HCT116 (cell line): ENCODE measurements around the gene SGCA. TPM values are rescaled to one million over a fixed set of nuclear protein-coding genes. Genes with fewer than 3 reads are reported as not detected.

Experiments used
- ATAC-seq: fragments of 200-7000 bp; cut with Tn5 transposase; 2 replicates; pipeline ENCODE4 v1.9.1; 2020; ENCODE audit warnings: mild to moderate bottlenecking, moderate library complexity
- BruUV-seq: library from RNA; stranded (reverse); fragments of 400-500 nt; replicated peaks from 2 replicates; lab custom pipeline; 2021; lab: Mats Ljungman, UMichigan
- CTCF ChIA-PET: fragments of 300-600 bp; sonication (Branson Sonifier 250); formaldehyde crosslinking; loops from one replicate; lab custom pipeline; 2021; ENCODE audit warnings: antibody characterized with exemption; lab: Charles Lee
- POLR2A ChIA-PET: fragments of 300-600, 350-600 bp; sonication (Branson Sonifier 250); formaldehyde crosslinking; loops from one replicate; lab custom pipeline; 2021; ENCODE audit warnings: antibody characterized with exemption; lab: Charles Lee
- RAD21 ChIA-PET, 2 experiments: fragments of 300-600 bp; sonication (Branson Sonifier 250); formaldehyde crosslinking; loops; one replicate each; lab custom pipeline; 2023; ENCODE audit warnings: low total read pairs in 2 of 2; ENCODE audit not compliant: uncharacterized antibody in 2 of 2, unreplicated experiment in 2 of 2, low non-redundant PET in 1 of 2; lab: Charles Lee
- DNase-seq: peaks from one replicate; pipeline ENCODE4 v3.0.0-alpha.2; 2010; ENCODE audit warnings: low read depth, low spot score
- H2AFZ ChIP-seq: fragments of 200-600 bp; shearing (Covaris generic), sonication (generic); 2 replicates; pipeline ENCODE4 v1.6.1; 2017; ENCODE audit warnings: low read depth, mixed run types, mixed read lengths, antibody characterized with exemption, low read length; ENCODE audit not compliant: poor library complexity, severe bottlenecking
- H3K27ac ChIP-seq: 2 replicates; pipeline ENCODE4 v1.5.1; 2012; ENCODE audit warnings: low read depth, low read length
- H3K27me3 ChIP-seq: fragments of 200-600 bp; sonication (generic); 2 replicates; pipeline ENCODE4 v1.6.1; 2016; ENCODE audit warnings: mixed run types, low read length, mixed read lengths; ENCODE audit not compliant: insufficient read depth
- H3K36me3 ChIP-seq, 2 experiments: fragments of 200-500 bp in 1 of 2; fragments of 200-600 bp in 1 of 2; sonication (Bioruptor generic) in 1 of 2; sonication (generic) in 1 of 2; 2 replicates each; pipeline versions ENCODE4 v1.5.1 to v1.6.1; 2014 to 2016; ENCODE audit warnings: low read length in 2 of 2, inconsistent platforms in 1 of 2, mixed read lengths in 1 of 2, mixed run types in 1 of 2; ENCODE audit not compliant: insufficient read depth in 2 of 2, control insufficient read depth in 1 of 2
- H3K4me1 ChIP-seq, 2 experiments: fragments of 200-600 bp in 1 of 2; sonication (generic) in 1 of 2; 2 replicates each; pipeline versions ENCODE4 v1.5.1 to v1.6.1; 2012 to 2017; ENCODE audit warnings: low read length in 2 of 2, inconsistent platforms in 1 of 2, mild to moderate bottlenecking in 1 of 2, mixed read lengths in 1 of 2, mixed run types in 1 of 2, moderate library complexity in 1 of 2; ENCODE audit not compliant: insufficient read depth in 2 of 2, control insufficient read depth in 1 of 2
- H3K4me2 ChIP-seq: fragments of 200-600 bp; sonication (generic); 2 replicates; pipeline ENCODE4 v1.6.1; 2017; ENCODE audit warnings: mixed run types, low read length, mixed read lengths
- H3K4me3 ChIP-seq, 2 experiments: fragments of 200-600 bp in 1 of 2; sonication (generic) in 1 of 2; replicated peaks in 1 of 2; 2 replicates each; pipeline ENCODE4 v1.5.1; 2011 to 2016; ENCODE audit warnings: low read length in 2 of 2, control low read depth in 1 of 2, low read depth in 1 of 2, mild to moderate bottlenecking in 1 of 2, mixed read lengths in 1 of 2, mixed run types in 1 of 2
- H3K79me2 ChIP-seq: fragments of 200-600 bp; sonication (generic); 2 replicates; pipeline ENCODE4 v1.6.1; 2017; ENCODE audit warnings: mild to moderate bottlenecking, mixed run types, low read length, moderate library complexity, mixed read lengths; ENCODE audit not compliant: insufficient read depth
- H3K9ac ChIP-seq: fragments of 200-600 bp; sonication (generic); 2 replicates; pipeline ENCODE4 v1.6.1; 2016; ENCODE audit warnings: low read length, mixed read lengths
- H3K9me2 ChIP-seq: fragments of 200-600 bp; sonication (generic), shearing (Covaris generic); 2 replicates; pipeline ENCODE4 v1.6.1; 2017; ENCODE audit warnings: mixed run types, mild to moderate bottlenecking, moderate library complexity; ENCODE audit not compliant: insufficient read depth
- H3K9me3 ChIP-seq, 2 experiments: fragments of 200-500 bp in 1 of 2; fragments of 200-600 bp in 1 of 2; sonication (Bioruptor generic) in 1 of 2; sonication (generic) in 1 of 2; 2 replicates each; pipeline ENCODE4 v1.6.1; 2014 to 2017; ENCODE audit warnings: low read length in 2 of 2, mixed read lengths in 2 of 2, inconsistent platforms in 1 of 2, low read depth in 1 of 2, mild to moderate bottlenecking in 1 of 2, mixed run types in 1 of 2, moderate library complexity in 1 of 2; ENCODE audit not compliant: control insufficient read depth in 1 of 2, insufficient read depth in 1 of 2
- H4K20me1 ChIP-seq: fragments of 200-600 bp; sonication (generic), shearing (Covaris generic); 2 replicates; pipeline ENCODE4 v1.6.1; 2017; ENCODE audit warnings: mixed run types, mild to moderate bottlenecking, moderate library complexity; ENCODE audit not compliant: insufficient read depth
- CEBPB ChIP-seq: IDR thresholded peaks from 2 replicates; pipeline ENCODE4 v1.6.1; 2012; ENCODE audit warnings: low read depth
- EGR1 ChIP-seq: IDR thresholded peaks from 2 replicates; pipeline ENCODE4 v1.6.1; 2012; ENCODE audit warnings: low read depth
- ELF1 ChIP-seq: IDR thresholded peaks from 2 replicates; pipeline ENCODE4 v1.6.1; 2012; ENCODE audit warnings: low read depth, borderline replicate concordance
- EZH2 ChIP-seq: fragments of 200-600 bp; sonication (generic); IDR thresholded peaks from 2 replicates; pipeline ENCODE4 v1.6.1; 2017; ENCODE audit warnings: antibody characterized with exemption, mixed run types
- JUND ChIP-seq: IDR thresholded peaks from 2 replicates; pipeline ENCODE4 v1.6.1; 2012
- POLR2A ChIP-seq: IDR thresholded peaks from 2 replicates; pipeline ENCODE4 v1.7.0; 2011; ENCODE audit warnings: borderline replicate concordance; ENCODE audit not compliant: insufficient read depth, insufficient read length; ENCODE audit errors: extremely low read depth
- POLR2AphosphoS5 ChIP-seq: IDR thresholded peaks from 2 replicates; pipeline ENCODE4 v1.6.1; 2011; ENCODE audit warnings: mild to moderate bottlenecking, low read depth, low read length, moderate library complexity
- RAD21 ChIP-seq: IDR thresholded peaks from 2 replicates; pipeline ENCODE4 v1.6.1; 2012; ENCODE audit warnings: low read depth, mild to moderate bottlenecking
- SIN3A ChIP-seq: IDR thresholded peaks from 2 replicates; pipeline ENCODE4 v1.6.1; 2012; ENCODE audit warnings: low read depth
- SP1 ChIP-seq: IDR thresholded peaks from 2 replicates; pipeline ENCODE4 v1.6.1; 2012; ENCODE audit warnings: low read depth
- TCF7L2 ChIP-seq: IDR thresholded peaks from 2 replicates; pipeline ENCODE4 v1.7.0; 2011; ENCODE audit warnings: borderline replicate concordance, inconsistent platforms; ENCODE audit not compliant: insufficient read depth, insufficient read length; ENCODE audit errors: extremely low read depth
- ZFX ChIP-seq: fragments of 450-650 bp; IDR thresholded peaks from 2 replicates; pipeline ENCODE4 v1.6.1; 2017
- intact Hi-C: fragments of 100-400 bp; cut with micrococcal nuclease; formaldehyde crosslinking; loops from 2 replicates; pipeline ENCODE4 v1.10.0; 2022
- total RNA-seq: library from RNA; stranded (reverse); gene quantifications from one replicate; pipeline ENCODE4 v1.2.1, GENCODE V29; 2021; ENCODE audit not compliant: unreplicated experiment
- TF ChIP-seq, protein P1 (sequence below): IDR thresholded peaks from 2 replicates; pipeline ENCODE4 v1.6.1; 2011; ENCODE audit warnings: mild to moderate bottlenecking, low read length, moderate library complexity; ENCODE audit not compliant: insufficient replicate concordance; ENCODE audit errors: extremely low read depth
- TF ChIP-seq, protein P2 (sequence below), 3 experiments: fragments of 200-600 bp in 1 of 3; sonication (generic) in 1 of 3; IDR thresholded peaks in 2 of 3; conservative IDR thresholded peaks in 1 of 3; 2 replicates each; pipeline ENCODE4 v1.5.1; 2012 to 2017; ENCODE audit warnings: low read depth in 2 of 3, low read length in 2 of 3, antibody characterized with exemption in 1 of 3, borderline replicate concordance in 1 of 3, control low read depth in 1 of 3, mild to moderate bottlenecking in 1 of 3, mixed read lengths in 1 of 3, mixed run types in 1 of 3, moderate library complexity in 1 of 3; ENCODE audit not compliant: insufficient read depth in 1 of 3
- TF ChIP-seq, protein P3 (sequence below): IDR thresholded peaks from 2 replicates; pipeline ENCODE4 v1.6.1; 2012; ENCODE audit warnings: low read depth

SGCA gene
- total RNA-seq, 1 experiment from 2014 or later, result 0.37 TPM

DNA sequence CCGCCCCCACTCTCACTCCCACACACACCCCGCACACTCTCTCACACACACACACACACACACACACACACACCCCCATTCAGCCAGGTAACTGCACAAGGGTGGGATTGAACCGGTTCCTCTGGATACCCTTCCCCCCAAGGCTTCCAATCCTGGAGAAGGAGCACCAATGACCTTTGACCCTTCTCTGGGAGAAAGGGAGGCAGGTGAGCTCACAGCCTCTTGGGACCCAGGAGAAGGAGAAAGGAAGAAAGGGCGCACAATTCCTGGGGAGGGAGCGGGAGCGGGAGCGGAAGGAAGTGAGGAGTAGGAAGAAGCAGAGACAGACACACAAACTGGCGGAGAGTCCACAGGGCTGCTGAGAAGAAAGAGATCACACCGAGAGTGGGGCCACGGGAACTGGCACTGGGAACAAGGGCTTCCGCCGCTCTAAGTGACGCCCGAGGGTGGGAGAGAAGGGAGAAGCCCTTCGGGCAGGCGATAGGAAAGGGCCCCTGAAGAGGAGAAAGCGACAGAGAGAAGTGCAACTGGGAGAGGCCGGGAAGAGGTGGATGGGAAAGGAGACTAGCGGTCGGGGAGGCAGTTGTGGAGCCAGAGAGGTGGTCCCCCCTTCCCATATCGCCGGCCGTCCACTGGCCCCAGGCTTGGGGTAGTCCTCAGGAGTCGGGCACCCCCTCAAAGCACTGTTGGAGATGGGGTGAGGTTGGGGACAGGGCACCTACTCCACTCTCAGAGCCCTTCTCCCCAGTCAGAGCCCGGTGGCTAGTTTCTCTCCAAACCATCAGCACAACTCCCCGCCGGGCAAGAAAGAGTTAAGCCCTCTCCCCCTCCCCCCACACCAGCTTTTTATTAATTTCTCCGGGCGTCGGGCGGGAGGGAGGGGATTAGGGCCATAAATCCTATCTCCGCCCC is 37.1 kb upstream of the SGCA start:
- Histone ChIP-seq H3K36me3 (peaks cover under 1 to 2% of the 10 kb centered on the region in 2 experiments; a peak in 1 of 4 replicates), H3K27ac (no peak overlapping the region), H3K9ac (no peak overlapping the region), H3K79me2 (no peaks in the 10 kb centered on the region), H3K9me3 (no peaks in the 10 kb centered on the region), H2AFZ (no peak overlapping the region), H3K27me3 (no peaks in the 10 kb centered on the region), H3K9me2 (no peaks in the 10 kb centered on the region)
- ATAC-seq (no peak), DNase-seq (no peak)
- intact Hi-C loops, result no loop called here
- POLR2A ChIA-PET, result no interaction called here
- BruUV-seq, result no TSS peak
- TF ChIP-seq, protein P1, sequence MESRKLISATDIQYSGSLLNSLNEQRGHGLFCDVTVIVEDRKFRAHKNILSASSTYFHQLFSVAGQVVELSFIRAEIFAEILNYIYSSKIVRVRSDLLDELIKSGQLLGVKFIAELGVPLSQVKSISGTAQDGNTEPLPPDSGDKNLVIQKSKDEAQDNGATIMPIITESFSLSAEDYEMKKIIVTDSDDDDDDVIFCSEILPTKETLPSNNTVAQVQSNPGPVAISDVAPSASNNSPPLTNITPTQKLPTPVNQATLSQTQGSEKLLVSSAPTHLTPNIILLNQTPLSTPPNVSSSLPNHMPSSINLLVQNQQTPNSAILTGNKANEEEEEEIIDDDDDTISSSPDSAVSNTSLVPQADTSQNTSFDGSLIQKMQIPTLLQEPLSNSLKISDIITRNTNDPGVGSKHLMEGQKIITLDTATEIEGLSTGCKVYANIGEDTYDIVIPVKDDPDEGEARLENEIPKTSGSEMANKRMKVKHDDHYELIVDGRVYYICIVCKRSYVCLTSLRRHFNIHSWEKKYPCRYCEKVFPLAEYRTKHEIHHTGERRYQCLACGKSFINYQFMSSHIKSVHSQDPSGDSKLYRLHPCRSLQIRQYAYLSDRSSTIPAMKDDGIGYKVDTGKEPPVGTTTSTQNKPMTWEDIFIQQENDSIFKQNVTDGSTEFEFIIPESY, result no peak
- no peak for TF ChIP-seq EGR1
- no peak for TF ChIP-seq CEBPB
- no peak for TF ChIP-seq POLR2AphosphoS5
- no peak for TF ChIP-seq JUND
- TF ChIP-seq SIN3A, result no peak
- TF ChIP-seq POLR2A, result no peak
- TF ChIP-seq, protein P2, sequence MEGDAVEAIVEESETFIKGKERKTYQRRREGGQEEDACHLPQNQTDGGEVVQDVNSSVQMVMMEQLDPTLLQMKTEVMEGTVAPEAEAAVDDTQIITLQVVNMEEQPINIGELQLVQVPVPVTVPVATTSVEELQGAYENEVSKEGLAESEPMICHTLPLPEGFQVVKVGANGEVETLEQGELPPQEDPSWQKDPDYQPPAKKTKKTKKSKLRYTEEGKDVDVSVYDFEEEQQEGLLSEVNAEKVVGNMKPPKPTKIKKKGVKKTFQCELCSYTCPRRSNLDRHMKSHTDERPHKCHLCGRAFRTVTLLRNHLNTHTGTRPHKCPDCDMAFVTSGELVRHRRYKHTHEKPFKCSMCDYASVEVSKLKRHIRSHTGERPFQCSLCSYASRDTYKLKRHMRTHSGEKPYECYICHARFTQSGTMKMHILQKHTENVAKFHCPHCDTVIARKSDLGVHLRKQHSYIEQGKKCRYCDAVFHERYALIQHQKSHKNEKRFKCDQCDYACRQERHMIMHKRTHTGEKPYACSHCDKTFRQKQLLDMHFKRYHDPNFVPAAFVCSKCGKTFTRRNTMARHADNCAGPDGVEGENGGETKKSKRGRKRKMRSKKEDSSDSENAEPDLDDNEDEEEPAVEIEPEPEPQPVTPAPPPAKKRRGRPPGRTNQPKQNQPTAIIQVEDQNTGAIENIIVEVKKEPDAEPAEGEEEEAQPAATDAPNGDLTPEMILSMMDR (IDR thresholded peaks at IDR 0.05 in 2 of 3, conservative IDR thresholded peaks at IDR 0.05 in 1 of 3; ENCODE audit: borderline replicate concordance in 1 of 3, insufficient read depth in 1 of 3, low read depth in 2 of 3, low read length in 2 of 3), result no peak
- TF ChIP-seq ELF1, result no peak
- TF ChIP-seq, protein P3, sequence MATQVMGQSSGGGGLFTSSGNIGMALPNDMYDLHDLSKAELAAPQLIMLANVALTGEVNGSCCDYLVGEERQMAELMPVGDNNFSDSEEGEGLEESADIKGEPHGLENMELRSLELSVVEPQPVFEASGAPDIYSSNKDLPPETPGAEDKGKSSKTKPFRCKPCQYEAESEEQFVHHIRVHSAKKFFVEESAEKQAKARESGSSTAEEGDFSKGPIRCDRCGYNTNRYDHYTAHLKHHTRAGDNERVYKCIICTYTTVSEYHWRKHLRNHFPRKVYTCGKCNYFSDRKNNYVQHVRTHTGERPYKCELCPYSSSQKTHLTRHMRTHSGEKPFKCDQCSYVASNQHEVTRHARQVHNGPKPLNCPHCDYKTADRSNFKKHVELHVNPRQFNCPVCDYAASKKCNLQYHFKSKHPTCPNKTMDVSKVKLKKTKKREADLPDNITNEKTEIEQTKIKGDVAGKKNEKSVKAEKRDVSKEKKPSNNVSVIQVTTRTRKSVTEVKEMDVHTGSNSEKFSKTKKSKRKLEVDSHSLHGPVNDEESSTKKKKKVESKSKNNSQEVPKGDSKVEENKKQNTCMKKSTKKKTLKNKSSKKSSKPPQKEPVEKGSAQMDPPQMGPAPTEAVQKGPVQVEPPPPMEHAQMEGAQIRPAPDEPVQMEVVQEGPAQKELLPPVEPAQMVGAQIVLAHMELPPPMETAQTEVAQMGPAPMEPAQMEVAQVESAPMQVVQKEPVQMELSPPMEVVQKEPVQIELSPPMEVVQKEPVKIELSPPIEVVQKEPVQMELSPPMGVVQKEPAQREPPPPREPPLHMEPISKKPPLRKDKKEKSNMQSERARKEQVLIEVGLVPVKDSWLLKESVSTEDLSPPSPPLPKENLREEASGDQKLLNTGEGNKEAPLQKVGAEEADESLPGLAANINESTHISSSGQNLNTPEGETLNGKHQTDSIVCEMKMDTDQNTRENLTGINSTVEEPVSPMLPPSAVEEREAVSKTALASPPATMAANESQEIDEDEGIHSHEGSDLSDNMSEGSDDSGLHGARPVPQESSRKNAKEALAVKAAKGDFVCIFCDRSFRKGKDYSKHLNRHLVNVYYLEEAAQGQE, result no peak
- TF ChIP-seq RAD21, result no peak
- no peak for TF ChIP-seq SP1
- no peak for TF ChIP-seq ZFX
- no peak for TF ChIP-seq EZH2
- TF ChIP-seq TCF7L2, result no peak
- TF ChIP-seq, all 23 proteins: peak for 0
- Histone ChIP-seq H4K20me1 (no peaks in the 10 kb centered on the region), H3K4me2 (no peak overlapping the region), H3K4me3 (no peak overlapping the region), H3K4me1 (peaks cover 14 to 27% of the 10 kb centered on the region in 2 experiments)
- RAD21 ChIA-PET, result no interaction called here
- CTCF ChIA-PET, result no interaction called here
